Transverse colon (tissue), 4 donors: Measurements from ENCODE around the gene MTREX. TPM values are rescaled to one million over a fixed set of nuclear protein-coding genes. Genes with fewer than 3 reads are reported as not detected.

Source experiments
- DNase-seq: peaks from one replicate; pipeline ENCODE4 v3.0.0-alpha.2; 2019
- H3K27ac ChIP-seq, 4 donors: fragments of 200-600 bp; sonication (generic); 2 replicates each; pipeline ENCODE4 v1.5.1; 2016 to 2018; ENCODE audit warnings: inconsistent platforms in 4 of 4
- H3K27me3 ChIP-seq: fragments of 200-600 bp; sonication (generic); 2 replicates; pipeline ENCODE4 v1.5.1; 2017; ENCODE audit warnings: inconsistent platforms
- H3K36me3 ChIP-seq, 4 donors: fragments of 200-600 bp; sonication (generic); 2 replicates each; pipeline ENCODE4 v1.5.1; 2017 to 2019; ENCODE audit warnings: inconsistent platforms in 4 of 4
- H3K4me1 ChIP-seq, 4 donors: fragments of 200-600 bp; sonication (generic); 2 replicates each; pipeline ENCODE4 v1.5.1; 2017 to 2020; ENCODE audit warnings: inconsistent platforms in 4 of 4
- H3K4me3 ChIP-seq, 4 donors: fragments of 200-600 bp; sonication (generic); 1 replicate in 1 of 4; 2 replicates in 3 of 4; pipeline versions ENCODE4 v1.5.1 to v1.6.1; 2017 to 2019; ENCODE audit warnings: inconsistent platforms in 4 of 4
- H3K9me3 ChIP-seq, 2 donors: fragments of 200-600 bp; sonication (generic); 2 replicates each; pipeline ENCODE4 v1.5.1; 2017 to 2019; ENCODE audit warnings: inconsistent platforms in 2 of 2
- EP300 ChIP-seq: sonication (generic); formaldehyde crosslinking; IDR thresholded peaks from one replicate; pipeline ENCODE4 v1.6.1; 2017; ENCODE audit warnings: antibody characterized with exemption, low read depth
- POLR2A ChIP-seq: fragments of 450-650 bp; IDR thresholded peaks from one replicate; pipeline ENCODE4 v1.6.1; 2016; ENCODE audit warnings: antibody characterized with exemption, mild to moderate bottlenecking, moderate library complexity
- POLR2AphosphoS5 ChIP-seq, 3 donors: sonication (generic); formaldehyde crosslinking; IDR thresholded peaks; one replicate each; pipeline ENCODE4 v1.6.1; 2016; ENCODE audit warnings: antibody characterized with exemption in 3 of 3
- WGBS, 2 donors: methylation state at CpG; one replicate each; pipeline ENCODE4 v1.1.5; 2018; ENCODE audit warnings: low coverage in 1 of 2; 5-methylcytosine and 5-hydroxymethylcytosine counted together
- in situ Hi-C, 4 donors: fragments of 200-750 bp; cut with MboI; loops; one replicate each; pipeline versions ENCODE4 v1.15.0 to v1.15.1; 2017; ENCODE audit warnings: low sequenced_read_pairs in 3 of 4, low pct_ligation_motif_present in 1 of 4, low pct_unique_long_range_greater_than_20kb in 1 of 4
- intact Hi-C: fragments of 100-400 bp; cut with DNase I; formaldehyde crosslinking; loops from one replicate; pipeline ENCODE4 v1.15.1; 2023; ENCODE audit warnings: low total_unique reads
- total RNA-seq, 4 donors: library from RNA; depleted of rRNA; stranded (reverse); fragments of >200 nt; gene quantifications; one replicate each; pipeline ENCODE4 v1.1.0, GENCODE V29; 2016
- TF ChIP-seq, protein P1 (sequence below), 5 experiments: fragments of 200-600 bp in 3 of 5; fragments of 450-650 bp in 2 of 5; sonication (generic) in 3 of 5; IDR thresholded peaks; 1 replicate in 2 of 5; 2 replicates in 3 of 5; pipeline ENCODE4 v1.5.1; 2016 to 2017; ENCODE audit warnings: antibody characterized with exemption in 5 of 5, inconsistent platforms in 3 of 5, mild to moderate bottlenecking in 2 of 5, moderate library complexity in 1 of 5

Gene MTREX
- total RNA-seq, 4 donors from 2014 or later, result 29.5 to 85.9 (median 65.5) TPM

GRCh38 chr5:55303238-55303690 lies 4.5 kb upstream of the MTREX start:
- Histone ChIP-seq H3K4me3 (no peak overlapping the region), H3K9me3 (no peaks in the 10 kb centered on the region), H3K27ac (peak overlapping the region in 2 of 4 donors; percentile 18 to 29), H3K27me3 (no peaks in the 10 kb centered on the region), H3K4me1 (peaks cover 15 to 46% (median 24%) of the 10 kb centered on the region in 4 donors), H3K36me3 (peaks cover 0 to 2% (median 0%) of the 10 kb centered on the region in 4 donors)
- in situ Hi-C loops (no loop called here), intact Hi-C loops (no loop called here)
- WGBS, 2 donors, result 63 to 67% methylated on average over 4 of the region's 4 CpGs
- TF ChIP-seq POLR2AphosphoS5 (IDR thresholded peaks at IDR 0.05) (no peak), POLR2A (no peak), EP300 (no peak)
- TF ChIP-seq, protein P1, sequence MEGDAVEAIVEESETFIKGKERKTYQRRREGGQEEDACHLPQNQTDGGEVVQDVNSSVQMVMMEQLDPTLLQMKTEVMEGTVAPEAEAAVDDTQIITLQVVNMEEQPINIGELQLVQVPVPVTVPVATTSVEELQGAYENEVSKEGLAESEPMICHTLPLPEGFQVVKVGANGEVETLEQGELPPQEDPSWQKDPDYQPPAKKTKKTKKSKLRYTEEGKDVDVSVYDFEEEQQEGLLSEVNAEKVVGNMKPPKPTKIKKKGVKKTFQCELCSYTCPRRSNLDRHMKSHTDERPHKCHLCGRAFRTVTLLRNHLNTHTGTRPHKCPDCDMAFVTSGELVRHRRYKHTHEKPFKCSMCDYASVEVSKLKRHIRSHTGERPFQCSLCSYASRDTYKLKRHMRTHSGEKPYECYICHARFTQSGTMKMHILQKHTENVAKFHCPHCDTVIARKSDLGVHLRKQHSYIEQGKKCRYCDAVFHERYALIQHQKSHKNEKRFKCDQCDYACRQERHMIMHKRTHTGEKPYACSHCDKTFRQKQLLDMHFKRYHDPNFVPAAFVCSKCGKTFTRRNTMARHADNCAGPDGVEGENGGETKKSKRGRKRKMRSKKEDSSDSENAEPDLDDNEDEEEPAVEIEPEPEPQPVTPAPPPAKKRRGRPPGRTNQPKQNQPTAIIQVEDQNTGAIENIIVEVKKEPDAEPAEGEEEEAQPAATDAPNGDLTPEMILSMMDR (IDR thresholded peaks at IDR 0.05), result no peak
- DNase-seq, result no peak

GRCh38 chr5:55304584-55304983 lies 3.2 kb upstream of the MTREX start:
- H3K9me3 ChIP-seq, result no peaks in the 10 kb centered on the region
- H3K4me1 ChIP-seq, result peaks cover 21 to 57% (median 33%) of the 10 kb centered on the region in 4 donors
- H3K27me3 ChIP-seq, result no peaks in the 10 kb centered on the region
- 95 to 96% methylated on average over 6 of the region's 6 CpGs for WGBS, 2 donors
- no peak for DNase-seq
- no peak overlapping the region for H3K27ac ChIP-seq
- intact Hi-C loops (no loop called here), in situ Hi-C loops (no loop called here)
- TF ChIP-seq POLR2AphosphoS5 (IDR thresholded peaks at IDR 0.05) (no peak), POLR2A (no peak), EP300 (no peak)
- TF ChIP-seq, protein P1 (IDR thresholded peaks at IDR 0.05), result no peak
- H3K36me3 ChIP-seq, result no peaks in the 10 kb centered on the region
- no peak overlapping the region for H3K4me3 ChIP-seq

DNA sequence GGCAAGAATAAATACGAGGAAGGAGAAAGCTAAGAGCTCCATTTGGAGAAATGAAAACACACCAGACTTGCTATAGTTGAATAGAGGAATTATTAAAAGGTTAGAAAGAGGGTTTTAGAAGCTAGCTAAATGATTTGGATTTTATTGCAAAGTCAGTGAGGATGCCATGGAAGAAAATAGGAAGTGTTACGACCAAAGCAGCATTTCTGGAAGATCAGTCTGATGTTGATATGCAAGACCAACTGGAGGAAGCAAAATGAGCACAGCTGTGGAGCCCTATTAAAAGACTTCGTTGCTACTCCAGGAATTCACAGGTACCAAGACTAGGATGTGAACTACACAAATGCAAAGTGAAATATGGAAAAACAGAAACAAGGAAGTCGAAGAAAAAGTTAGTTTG lies 2.4 kb upstream of the MTREX start:
- H3K27ac ChIP-seq, result no peak overlapping the region

DNA sequence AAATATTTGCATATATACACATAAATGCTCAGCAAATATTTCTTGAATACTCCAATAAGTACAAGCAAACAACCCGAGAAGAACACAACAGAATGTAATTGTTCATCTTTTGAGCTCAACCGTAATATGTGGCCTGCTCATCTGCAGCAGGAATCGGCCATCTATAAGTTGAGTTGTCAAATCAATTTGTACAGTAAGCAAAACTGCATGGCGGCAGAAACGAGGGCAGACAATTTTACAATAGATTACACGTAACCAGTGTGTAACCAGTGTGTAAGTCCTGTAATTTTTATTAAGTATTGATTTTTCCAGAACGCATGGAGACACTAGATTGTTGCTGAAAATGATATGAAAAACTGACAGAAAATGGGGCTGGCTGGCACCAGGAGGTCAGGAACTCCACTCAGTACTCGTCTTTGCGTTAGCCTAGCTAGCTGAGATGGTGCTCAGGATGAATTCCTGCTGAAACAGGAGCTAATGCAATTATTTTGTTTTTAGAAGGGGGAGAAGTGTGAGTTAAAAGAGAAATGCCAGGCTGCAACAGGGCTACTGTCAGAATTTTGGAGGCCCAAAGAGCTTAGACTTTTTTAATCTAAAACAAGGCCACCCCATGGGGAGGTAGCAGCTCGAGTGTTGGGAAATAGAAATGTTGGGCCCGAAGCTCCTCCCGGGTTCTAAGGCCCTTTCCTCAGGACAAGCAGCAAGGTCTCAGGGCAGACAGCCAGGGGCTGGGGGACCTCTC lies 977 bp upstream of the MTREX start:
- Histone ChIP-seq H3K9me3 (no peaks in the 10 kb centered on the region), H3K27me3 (no peaks in the 10 kb centered on the region), H3K36me3 (no peaks in the 10 kb centered on the region), H3K4me3 (peak overlapping the region; percentile 60 to 88 (median 84)), H3K27ac (peak overlapping the region; percentile 89 to 98 (median 95)), H3K4me1 (peaks cover 25 to 71% (median 41%) of the 10 kb centered on the region in 4 donors)
- TF ChIP-seq POLR2AphosphoS5 (IDR thresholded peaks at IDR 0.05) (no peak), POLR2A (no peak), EP300 (no peak)
- TF ChIP-seq, protein P1 (IDR thresholded peaks at IDR 0.05), result no peak
- WGBS, 2 donors, result 5 to 10% methylated on average over 8 to 12 of the region's 12 CpGs
- in situ Hi-C loops, result no loop called here
- DNase-seq, result no peak
- intact Hi-C loops, result no loop called here

More for the DNA sequence above, 2.4 kb upstream of the MTREX start:
- no peaks in the 10 kb centered on the region for H3K27me3 ChIP-seq
- TF ChIP-seq POLR2AphosphoS5 (IDR thresholded peaks at IDR 0.05), result no peak
- no peak for TF ChIP-seq POLR2A
- TF ChIP-seq, protein P1 (IDR thresholded peaks at IDR 0.05), result no peak
- no peak for TF ChIP-seq EP300
- intact Hi-C loops, result no loop called here
- peaks cover 25 to 65% (median 38%) of the 10 kb centered on the region in 4 donors for H3K4me1 ChIP-seq
- no peak overlapping the region for H3K4me3 ChIP-seq
- H3K36me3 ChIP-seq, result no peaks in the 10 kb centered on the region
- no peak for DNase-seq
- in situ Hi-C loops, result no loop called here
- no peaks in the 10 kb centered on the region for H3K9me3 ChIP-seq
- 73 to 77% methylated on average over 4 of the region's 4 CpGs for WGBS, 2 donors
